NCI-H1694 treated with DMSO at 0.1 percent for 48 hours (cell line): ENCODE data around the gene QTRT2.

ENCODE experiments used
- DNase-seq: peaks from one replicate; lab custom pipeline; 2025; lab: John Stamatoyannopoulos, UW

QTRT2 gene

DNA sequence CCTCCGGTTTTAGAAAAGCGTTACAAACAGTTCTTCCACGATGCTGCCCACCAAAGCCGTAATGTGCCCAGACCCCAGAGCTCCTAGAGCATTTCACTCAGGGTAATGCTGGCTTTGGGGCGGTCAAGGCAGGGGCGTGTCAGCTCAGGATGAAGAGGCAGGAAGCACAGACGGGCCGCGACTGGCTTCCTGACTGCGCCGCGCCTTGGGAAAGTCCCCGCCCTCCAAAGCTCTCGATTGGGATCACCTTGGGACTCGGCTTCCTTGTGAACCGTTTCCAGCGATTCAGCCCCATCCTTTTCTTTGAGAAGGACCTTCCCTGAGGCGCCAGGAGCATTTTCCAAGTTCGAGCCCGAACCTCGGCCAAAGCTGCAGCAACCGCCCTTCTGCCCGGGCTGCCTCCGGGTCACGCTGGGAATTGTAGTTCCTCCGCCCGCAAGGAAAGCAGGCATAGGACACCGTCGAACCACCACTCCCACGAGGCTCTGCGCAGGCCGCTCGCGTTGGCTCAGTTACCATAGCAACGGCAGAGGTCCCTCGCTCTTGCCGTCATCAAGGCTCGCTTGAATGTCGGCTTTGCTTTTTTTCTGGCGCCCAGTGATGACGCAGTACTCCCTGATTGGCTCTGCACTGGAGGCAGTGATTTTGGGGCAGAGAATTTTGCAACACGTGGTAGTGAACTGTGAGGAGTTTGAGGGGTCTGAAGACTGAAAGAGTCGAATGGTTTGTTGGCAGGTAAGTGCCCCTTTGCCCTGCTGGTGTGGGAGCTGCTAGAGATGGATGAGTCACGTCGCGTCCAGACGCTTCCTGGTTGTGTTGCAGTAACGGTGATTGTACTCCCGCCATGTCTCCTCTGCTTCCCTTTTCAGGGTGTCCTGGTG, at the start of gene QTRT2, which contains the start of gene CCDC191:
QTRT2 (plus strand) TSS at position 608 of the 881 bp plus-strand sequence. CDS start 8,521 bp downstream, outside the sequence.
CCDC191 (minus strand) TSS at position 397 of the 881 bp plus-strand sequence; CDS start at position 337, 60 bp downstream.
- DNase-seq, result peak; percentile 99

DNA sequence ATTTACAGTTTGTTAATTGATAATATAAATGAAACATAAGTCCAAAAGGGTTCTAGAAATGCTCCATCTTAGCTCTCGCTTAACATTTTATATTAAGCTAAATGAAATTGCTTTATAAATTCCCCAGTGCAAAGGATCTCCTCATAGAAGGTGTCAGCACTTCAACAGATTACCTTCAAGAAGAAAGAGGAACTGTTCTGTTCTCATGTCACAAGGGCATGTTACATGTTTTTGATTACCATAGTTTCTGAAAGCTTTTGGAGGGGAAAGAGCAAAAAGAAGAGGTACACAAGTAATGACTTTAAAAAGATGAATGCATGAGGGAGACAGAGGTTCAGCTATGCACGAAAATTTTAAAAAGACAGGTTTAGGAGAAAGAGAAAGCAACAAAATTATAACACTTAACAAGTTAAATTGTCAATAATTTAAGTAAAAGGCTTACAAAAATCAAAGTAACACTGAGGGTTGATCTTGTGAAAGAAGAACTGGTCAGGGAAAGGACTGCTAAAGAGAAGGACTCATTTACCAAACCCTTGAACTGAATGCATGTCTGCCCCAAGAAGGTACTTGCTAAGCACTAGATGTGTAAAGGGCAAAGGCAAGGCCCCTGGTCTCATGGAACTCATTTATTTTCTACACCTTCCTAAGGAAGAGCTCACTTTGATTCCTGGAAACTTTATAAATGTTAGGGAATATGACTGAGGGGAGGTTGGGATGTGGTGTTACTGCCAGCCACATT, 45.3 kb upstream of the QTRT2 start:
- no peak for DNase-seq

- no peak for DNase-seq
Observed at GRCh38 chr3:114014211-114014610, 42.3 kb upstream of the QTRT2 start.

GRCh38 chr3:114019486-114019885, 37.1 kb upstream of the QTRT2 start:
- no peak for DNase-seq

DNA sequence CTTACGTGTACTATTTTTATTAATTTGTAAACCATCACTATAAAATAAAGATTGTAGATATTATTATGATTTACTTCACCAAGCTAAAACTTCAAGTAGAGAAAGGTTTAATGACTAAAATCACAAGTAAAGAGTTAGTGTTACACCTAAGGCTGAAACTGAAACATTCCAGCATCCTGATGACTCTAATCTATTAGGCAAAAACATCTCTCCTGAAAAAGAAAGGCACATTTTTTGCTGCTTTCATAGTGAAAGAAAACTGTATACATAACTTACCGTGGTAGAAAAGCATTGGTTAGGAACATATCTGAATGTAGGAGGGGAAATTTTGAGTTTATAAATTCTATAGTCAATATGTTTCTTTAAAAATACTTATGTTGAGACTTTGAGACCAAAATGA, 35.6 kb upstream of the QTRT2 start:
- no peak for DNase-seq

DNA sequence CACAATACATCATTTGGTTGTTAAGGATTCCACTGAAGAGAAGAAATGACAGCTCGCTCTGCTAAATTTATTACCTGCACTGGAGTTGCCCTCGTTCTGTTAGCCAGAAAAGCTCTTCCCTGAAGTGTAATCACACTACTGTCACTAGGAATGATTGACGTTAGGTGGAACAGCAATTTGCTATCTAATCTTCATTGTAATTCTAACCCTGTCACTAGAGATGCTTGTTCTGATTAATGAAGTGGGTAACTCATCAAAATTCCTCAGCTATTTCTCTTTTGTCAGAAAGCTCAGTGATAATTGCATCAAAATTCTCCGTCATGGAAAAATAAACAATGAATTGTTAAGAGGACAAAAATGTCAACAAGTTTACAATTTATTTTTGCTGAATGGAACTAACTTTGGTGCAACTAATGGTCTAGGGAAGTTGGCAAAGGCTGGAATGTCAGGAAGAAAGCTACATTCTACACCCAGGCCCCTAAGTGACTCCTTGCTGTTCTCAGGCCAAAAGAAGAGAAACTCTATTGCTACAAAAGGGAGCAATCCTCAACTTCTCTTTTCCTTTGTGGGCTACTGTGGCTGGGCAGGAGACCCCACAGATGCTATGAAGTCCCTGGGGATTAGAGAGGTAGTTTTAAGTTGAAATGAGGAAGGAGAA, 34.3 kb upstream of the QTRT2 start:
- no peak for DNase-seq

DNA sequence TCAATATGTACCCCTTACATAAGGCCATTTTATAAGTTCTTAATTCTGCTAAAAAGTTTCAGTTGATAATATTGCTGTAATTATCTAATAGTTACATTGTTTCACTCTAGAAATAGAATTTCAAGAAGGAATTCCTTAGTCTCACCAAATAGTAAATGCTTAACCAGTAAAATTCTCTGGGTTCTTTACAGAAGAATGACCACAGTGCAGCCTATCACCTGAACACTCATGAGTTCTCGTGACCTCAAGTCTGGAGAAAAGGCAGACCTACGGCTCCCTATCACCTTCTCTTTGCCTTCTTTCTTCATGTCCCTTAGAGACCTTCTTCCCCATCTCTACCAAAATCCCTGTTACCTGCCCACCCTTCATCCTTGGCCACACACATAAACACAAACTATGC, 31.1 kb upstream of the QTRT2 start:
- DNase-seq, result no peak

- DNase-seq, result no peak
Observed at GRCh38 chr3:114026331-114026730, 30.2 kb upstream of the QTRT2 start.

DNA sequence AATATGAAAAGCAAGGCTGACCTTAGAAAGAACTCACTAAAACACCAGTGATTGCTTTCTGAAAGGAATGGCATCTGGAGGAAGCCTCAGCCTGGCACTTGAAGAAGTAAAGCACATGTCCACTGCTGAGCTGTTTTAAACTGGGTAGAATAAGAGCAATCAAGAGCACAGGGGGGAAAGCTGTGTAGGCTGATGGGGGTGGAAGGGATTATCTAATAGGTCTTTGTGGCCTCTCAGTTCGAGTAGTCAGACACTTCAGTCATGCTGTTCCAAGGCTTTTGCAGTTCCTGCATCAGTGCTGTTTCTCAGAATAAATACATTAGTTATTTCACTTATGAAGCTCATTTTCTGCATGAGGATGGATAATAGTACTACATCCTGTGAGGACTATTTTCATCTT, 22.8 kb upstream of the QTRT2 start:
- DNase-seq, result no peak

- DNase-seq, result no peak
Observed at GRCh38 chr3:114034211-114034610, 22.3 kb upstream of the QTRT2 start.

- DNase-seq, result no peak
Observed at GRCh38 chr3:114034787-114035545, 21.6 kb upstream of the QTRT2 start.

GRCh38 chr3:114035896-114036295, 20.6 kb upstream of the QTRT2 start:
- DNase-seq, result no peak

DNA sequence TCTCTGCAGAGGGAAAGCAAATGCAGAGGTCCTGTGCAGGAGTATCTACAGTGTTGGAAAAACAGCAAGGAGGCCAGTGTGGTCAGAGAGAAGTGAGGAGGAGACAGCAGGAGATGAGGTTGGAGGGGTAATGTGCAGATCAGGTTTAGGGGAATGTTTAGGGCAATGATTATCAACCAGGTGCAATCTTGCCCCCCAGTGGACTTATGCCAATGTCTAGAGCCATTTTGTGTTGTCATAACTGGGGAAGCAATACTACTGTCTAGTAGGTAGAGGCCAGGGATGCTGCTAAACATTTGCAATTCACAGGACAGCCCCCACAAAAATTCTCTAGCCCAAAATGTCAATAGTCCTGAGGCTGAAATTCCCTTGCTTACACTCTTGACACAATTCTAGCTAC, 13.3 kb upstream of the QTRT2 start:
- no peak for DNase-seq

GRCh38 chr3:114052216-114052615, 4.3 kb upstream of the QTRT2 start:
- no peak for DNase-seq

DNA sequence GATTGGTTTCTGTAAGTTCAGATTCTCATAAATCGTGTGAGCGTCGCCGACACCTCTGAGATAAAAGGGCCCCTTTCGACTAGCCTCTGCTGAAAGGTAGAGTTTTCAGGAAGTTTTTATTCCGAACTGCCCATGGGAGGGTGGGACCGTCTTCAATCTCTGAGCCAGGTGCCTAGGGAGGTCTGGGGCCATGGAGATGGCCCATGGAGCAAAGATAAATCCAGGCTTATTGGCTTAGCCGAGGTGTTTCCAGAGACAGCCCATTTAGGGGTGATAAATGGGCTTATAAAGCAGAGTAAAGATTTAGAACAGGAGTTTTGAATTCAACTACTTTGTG, 442 bp downstream of the QTRT2 start:
- no peak for DNase-seq

DNA sequence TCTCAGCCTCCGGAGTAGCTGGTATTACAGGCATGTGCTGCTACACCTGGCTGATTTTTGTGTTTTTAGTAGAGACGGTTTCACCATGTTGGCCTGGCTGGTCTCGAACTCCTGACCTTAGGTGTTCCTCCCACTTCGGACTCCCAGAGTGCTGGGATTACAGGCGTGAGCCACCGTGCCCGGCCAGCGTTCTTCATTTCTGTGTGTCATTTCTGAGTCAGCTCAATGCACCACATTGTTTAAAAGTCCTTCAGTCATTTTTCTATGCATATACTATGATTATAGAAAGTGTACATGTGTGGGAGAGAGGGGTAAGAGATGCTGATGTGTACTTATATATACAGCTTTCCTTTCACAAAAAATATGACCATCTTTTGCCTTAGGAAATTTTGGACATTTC, 2.1 kb downstream of the QTRT2 start:
- DNase-seq, result no peak

DNA sequence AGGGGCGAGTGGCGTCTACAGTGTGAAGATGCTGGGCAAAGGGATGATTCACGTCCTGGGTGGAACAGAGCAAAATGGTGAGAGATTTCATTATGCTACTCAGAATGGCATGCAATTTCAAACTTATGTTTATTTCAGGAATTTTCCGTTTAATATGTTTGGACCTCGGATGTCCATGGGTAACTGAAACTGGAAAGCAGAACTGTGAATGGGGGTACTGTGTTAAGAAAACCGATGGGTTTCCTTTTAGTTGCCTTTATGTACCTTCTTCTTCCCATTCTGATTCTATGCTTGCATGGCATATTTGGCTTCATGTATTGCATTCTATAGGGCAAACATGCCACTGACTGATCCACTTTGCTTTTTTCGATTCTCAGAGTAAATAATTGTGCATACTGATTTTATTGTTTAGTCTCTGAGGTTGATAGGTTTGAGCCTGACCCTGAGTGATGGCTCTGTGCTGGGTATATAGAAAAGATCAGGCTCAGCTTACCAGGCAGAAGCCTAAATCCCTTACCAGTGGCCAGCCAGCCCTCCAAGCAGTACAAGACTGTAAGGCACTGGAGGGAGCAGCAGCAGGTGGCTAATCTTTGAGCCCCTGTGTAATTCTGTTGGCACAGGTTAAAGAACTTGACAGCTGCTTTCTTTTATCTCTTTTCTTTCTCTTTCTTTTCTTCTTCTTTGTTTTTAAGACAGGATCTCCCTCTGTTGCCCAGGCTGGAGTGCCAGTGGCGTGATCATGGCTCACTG, 4.5 kb downstream of the QTRT2 start:
- DNase-seq, result no peak

DNA sequence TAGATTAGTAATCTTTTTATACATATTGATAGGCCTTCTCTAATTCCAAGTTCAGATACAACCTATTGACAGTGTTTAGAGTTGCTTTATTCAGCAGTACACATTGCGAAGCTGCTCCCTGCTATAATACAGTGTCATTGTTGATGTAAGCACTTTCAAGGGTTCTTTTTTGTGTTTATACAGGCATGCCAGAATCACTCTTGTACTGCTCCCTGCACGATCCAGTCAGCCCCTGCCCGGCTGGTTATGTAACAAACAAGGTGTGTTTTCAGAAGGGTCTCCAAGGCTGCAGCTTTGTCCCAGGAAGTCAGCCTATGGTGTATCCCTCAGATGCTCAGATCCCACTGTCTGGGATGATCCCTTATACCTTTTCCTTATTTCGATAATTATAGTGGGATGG, 11.3 kb downstream of the QTRT2 start:
- no peak for DNase-seq

GRCh38 chr3:114068336-114068735, 11.8 kb downstream of the QTRT2 start:
- DNase-seq, result no peak

- no peak for DNase-seq
Observed at GRCh38 chr3:114071786-114072185, 15.2 kb downstream of the QTRT2 start.

- DNase-seq, result no peak
Observed at GRCh38 chr3:114076711-114077110, 20.2 kb downstream of the QTRT2 start.
